Sigmoid colon (tissue), 7 donors: ENCODE measurements around the gene RNF169. TPM values are rescaled to one million over a fixed set of nuclear protein-coding genes. Genes with fewer than 3 reads are reported as not detected.

Experiments
- DNase-seq: peaks from one replicate; pipeline ENCODE4 v3.0.0-alpha.2; 2019
- H3K27ac ChIP-seq, 4 donors: fragments of 200-600 bp; sonication (generic); one replicate each; pipeline ENCODE4 v1.5.1; 2016 to 2019; ENCODE audit warnings: mild to moderate bottlenecking in 1 of 4
- H3K27me3 ChIP-seq, 3 donors: fragments of 200-600 bp; sonication (generic); one replicate each; pipeline ENCODE4 v1.5.1; 2019; ENCODE audit warnings: mild to moderate bottlenecking in 1 of 3
- H3K36me3 ChIP-seq, 4 donors: fragments of 200-600 bp; sonication (generic); one replicate each; pipeline ENCODE4 v1.5.1; 2016 to 2019
- H3K4me1 ChIP-seq, 4 donors: fragments of 200-600 bp; sonication (generic); one replicate each; pipeline ENCODE4 v1.5.1; 2017 to 2019
- H3K4me3 ChIP-seq, 4 donors: fragments of 200-600 bp; sonication (generic); one replicate each; pipeline ENCODE4 v1.5.1; 2017 to 2019; ENCODE audit warnings: mild to moderate bottlenecking in 2 of 4, moderate library complexity in 1 of 4
- H3K9me3 ChIP-seq, 4 donors: fragments of 200-600 bp in 3 of 4; sonication (generic) in 3 of 4; one replicate each; pipeline versions ENCODE4 v1.5.1 to v1.6.1; 2013 to 2019
- CTCF ChIP-seq, 4 experiments: fragments of 450-650 bp in 3 of 4; fragments of 200-600 bp in 1 of 4; IDR thresholded peaks; one replicate each; pipeline ENCODE4 v1.5.1; 2016 to 2019; ENCODE audit warnings: antibody characterized with exemption in 4 of 4, mild to moderate bottlenecking in 3 of 4, moderate library complexity in 2 of 4
- EP300 ChIP-seq, 4 donors: sonication (generic); formaldehyde crosslinking; IDR thresholded peaks; one replicate each; pipeline ENCODE4 v1.6.1; 2017; ENCODE audit warnings: antibody characterized with exemption in 4 of 4
- POLR2A ChIP-seq, 2 donors: fragments of 450-650 bp; IDR thresholded peaks; one replicate each; pipeline ENCODE4 v1.6.1; 2016; ENCODE audit warnings: antibody characterized with exemption in 2 of 2, mild to moderate bottlenecking in 2 of 2, moderate library complexity in 2 of 2
- POLR2AphosphoS5 ChIP-seq, 4 donors: sonication (generic); formaldehyde crosslinking; IDR thresholded peaks; one replicate each; pipeline ENCODE4 v1.6.1; 2017; ENCODE audit warnings: antibody characterized with exemption in 4 of 4
- WGBS, 2 donors: extraction: QIAGEN DNeasy Blood & Tissue Kit; methylation state at CpG; one replicate each; pipeline ENCODE4 v1.1.7; 2013; 5-methylcytosine and 5-hydroxymethylcytosine counted together
- intact Hi-C: fragments of 100-400 bp; cut with DNase I; formaldehyde crosslinking; loops from one replicate; pipeline ENCODE4 v1.15.1; 2023
- polyA plus RNA-seq, 3 donors: library from polyadenylated mRNA; stranded (reverse); fragments of 200-250 nt; gene quantifications; one replicate each; pipeline ENCODE4 v1.2.3, GENCODE V29; 2013
- total RNA-seq, 4 donors: library from RNA; depleted of rRNA; stranded (reverse); fragments of >200 nt; gene quantifications; one replicate each; pipeline ENCODE4 v1.1.0, GENCODE V29; 2016
- donor health status: healthy with polysubstance abuse.
- donor health status: Bipolar disorder and iron deficiency.
- donor health status: healthy.

The RNF169 gene
- total and polyA plus RNA-seq, 7 donors, result 1.6 to 27.7 (median 20.3) TPM

- Histone ChIP-seq H3K27me3 (no peaks in the 10 kb centered on the region), H3K9me3 (no peaks in the 10 kb centered on the region), H3K27ac (peak overlapping the region in 1 of 4 donors; percentile 47), H3K36me3 (no peaks in the 10 kb centered on the region), H3K4me1 (peaks cover 0 to 91% (median 67%) of the 10 kb centered on the region in 4 donors), H3K4me3 (no peak overlapping the region)
- no peak for DNase-seq
- intact Hi-C loops, result no loop called here
- 97 to 98% methylated on average over 6 of the region's 6 CpGs for WGBS, 2 donors
- TF ChIP-seq EP300 (IDR thresholded peaks at IDR 0.05) (no peak), POLR2AphosphoS5 (IDR thresholded peaks at IDR 0.05) (no peak), CTCF (IDR thresholded peaks at IDR 0.05) (no peak)
These were observed 29.9 kb downstream of the RNF169 start for GRCh38 chr11:74778581-74778980.

GRCh38 chr11:74780248-74781005, 31.8 kb downstream of the RNF169 start:
- intact Hi-C loops, result no loop called here
- H3K4me1 ChIP-seq, result peaks cover 0 to 89% (median 74%) of the 10 kb centered on the region in 4 donors
- WGBS, 2 donors, result 87 to 90% methylated on average over 4 of the region's 4 CpGs

GRCh38 chr11:74783241-74783871, 34.7 kb downstream of the RNF169 start:
- TF ChIP-seq POLR2AphosphoS5 (IDR thresholded peaks at IDR 0.05) (no peak), EP300 (IDR thresholded peaks at IDR 0.05) (no peak), CTCF (IDR thresholded peaks at IDR 0.05) (no peak), POLR2A (IDR thresholded peaks at IDR 0.05) (no peak)
- Histone ChIP-seq H3K4me3 (no peak overlapping the region), H3K4me1 (peaks cover 0 to 74% (median 56%) of the 10 kb centered on the region in 4 donors), H3K36me3 (no peaks in the 10 kb centered on the region), H3K27me3 (no peaks in the 10 kb centered on the region), H3K27ac (peak overlapping the region in 1 of 4 donors; percentile 15), H3K9me3 (no peaks in the 10 kb centered on the region)
- DNase-seq, result no peak
- intact Hi-C loops, result no loop called here
- WGBS, 2 donors, result 32 to 57% methylated on average over 2 of the region's 2 CpGs

More at GRCh38 chr11:74780248-74781005, 31.8 kb downstream of the RNF169 start:
- H3K9me3 ChIP-seq, result no peaks in the 10 kb centered on the region
- no peak overlapping the region for H3K4me3 ChIP-seq
- H3K36me3 ChIP-seq, result no peaks in the 10 kb centered on the region
- TF ChIP-seq EP300 (IDR thresholded peaks at IDR 0.05), result no peak
- TF ChIP-seq POLR2A (IDR thresholded peaks at IDR 0.05), result no peak
- no peak for TF ChIP-seq POLR2AphosphoS5 (IDR thresholded peaks at IDR 0.05)
- TF ChIP-seq CTCF (IDR thresholded peaks at IDR 0.05), result no peak
- no peaks in the 10 kb centered on the region for H3K27me3 ChIP-seq
- no peak overlapping the region for H3K27ac ChIP-seq
- DNase-seq, result no peak

- intact Hi-C loops, result no loop called here
- H3K4me3 ChIP-seq, result no peak overlapping the region
- no peaks in the 10 kb centered on the region for H3K36me3 ChIP-seq
- no peak overlapping the region for H3K27ac ChIP-seq
- no peaks in the 10 kb centered on the region for H3K27me3 ChIP-seq
- H3K4me1 ChIP-seq, result peaks cover 0 to 67% (median 50%) of the 10 kb centered on the region in 4 donors
- no peaks in the 10 kb centered on the region for H3K9me3 ChIP-seq
- 57 to 76% methylated on average over 5 of the region's 5 CpGs for WGBS, 2 donors
- DNase-seq, result no peak
- no peak for TF ChIP-seq CTCF (IDR thresholded peaks at IDR 0.05)
- no peak for TF ChIP-seq EP300 (IDR thresholded peaks at IDR 0.05)
- TF ChIP-seq POLR2AphosphoS5 (IDR thresholded peaks at IDR 0.05), result no peak
- no peak for TF ChIP-seq POLR2A (IDR thresholded peaks at IDR 0.05)
These were observed 35.6 kb downstream of the RNF169 start for GRCh38 chr11:74784234-74784633.
